WTC11 (cell line): Measurements from ENCODE around the gene NCKAP5. TPM values are rescaled to one million over a fixed set of nuclear protein-coding genes. Genes with fewer than 3 reads are reported as not detected.

ENCODE experiments used
- ATAC-seq: fragments of 200-7000 bp; cut with Tn5 transposase; 2 replicates; pipeline ENCODE4 v1.10.0; 2021; ENCODE audit warnings: mild to moderate bottlenecking, moderate library complexity
- CTCF ChIA-PET: fragments of 300-600 bp; sonication (Branson Sonifier 250); formaldehyde crosslinking; loops from one replicate; lab custom pipeline; 2021; ENCODE audit warnings: antibody characterized with exemption; lab: Charles Lee
- POLR2A ChIA-PET: fragments of 350-600 bp; sonication (Branson Sonifier 250); formaldehyde crosslinking; loops from one replicate; lab custom pipeline; 2021; ENCODE audit warnings: antibody characterized with exemption; lab: Charles Lee
- DNase-seq: peaks from one replicate; pipeline ENCODE4 v3.0.0; 2021; ENCODE audit warnings: low spot score
- H3K27ac Mint-ChIP-seq: 2 replicates; pipeline ENCODE4 v1.8.0; 2021; ENCODE audit warnings: mixed read lengths
- H3K27me3 Mint-ChIP-seq: 2 replicates; pipeline ENCODE4 v1.8.0; 2021; ENCODE audit warnings: low read depth, mild to moderate bottlenecking, moderate library complexity, mixed read lengths
- H3K36me3 Mint-ChIP-seq: 2 replicates; pipeline ENCODE4 v1.8.0; 2021; ENCODE audit warnings: mixed read lengths
- H3K4me1 Mint-ChIP-seq: 2 replicates; pipeline ENCODE4 v1.8.0; 2022; ENCODE audit warnings: mixed read lengths
- H3K4me3 Mint-ChIP-seq: 2 replicates; pipeline ENCODE4 v1.8.0; 2021; ENCODE audit warnings: mild to moderate bottlenecking, moderate library complexity, mixed read lengths
- H3K9me3 Mint-ChIP-seq: 2 replicates; pipeline ENCODE4 v1.8.0; 2021; ENCODE audit warnings: mixed read lengths
- ATF6 ChIP-seq: sonication (generic); formaldehyde crosslinking; IDR thresholded peaks from 2 replicates; pipeline ENCODE4 v1.8.1; 2023; ENCODE audit warnings: mild to moderate bottlenecking, missing genetic modification reagents
- CREM ChIP-seq: sonication (generic); formaldehyde crosslinking; IDR thresholded peaks from 2 replicates; pipeline ENCODE4 v1.8.1; 2022; ENCODE audit warnings: mild to moderate bottlenecking, missing genetic modification reagents, moderate library complexity
- CTCF ChIP-seq: fragments of 200-600 bp; IDR thresholded peaks from 2 replicates; pipeline ENCODE4 v1.8.0; 2022; ENCODE audit warnings: antibody characterized with exemption
- ELF4 ChIP-seq: sonication (generic); formaldehyde crosslinking; IDR thresholded peaks from 2 replicates; pipeline ENCODE4 v1.8.1; 2022; ENCODE audit warnings: low read depth, mild to moderate bottlenecking, moderate library complexity, missing genetic modification reagents
- ERG ChIP-seq: fragments of 250-450 bp; sonication (Bioruptor Pico); IDR thresholded peaks from 2 replicates; pipeline ENCODE4 v1.8.0; 2021; ENCODE audit warnings: mild to moderate bottlenecking
- FOXJ3 ChIP-seq: sonication (generic); formaldehyde crosslinking; IDR thresholded peaks from 2 replicates; pipeline ENCODE4 v1.9.0; 2021; ENCODE audit warnings: missing genetic modification reagents, mild to moderate bottlenecking, borderline replicate concordance
- FOXK1 ChIP-seq: sonication (generic); formaldehyde crosslinking; IDR thresholded peaks from 2 replicates; pipeline ENCODE4 v1.8.0; 2022; ENCODE audit warnings: mild to moderate bottlenecking, moderate library complexity, missing genetic modification reagents
- GRHL2 ChIP-seq: fragments of 250-450 bp; sonication (Bioruptor Pico); IDR thresholded peaks from 2 replicates; pipeline ENCODE4 v1.8.0; 2022; ENCODE audit warnings: mild to moderate bottlenecking, moderate library complexity; ENCODE audit not compliant: insufficient replicate concordance, severe bottlenecking
- IRF1 ChIP-seq: sonication (generic); formaldehyde crosslinking; IDR thresholded peaks from 2 replicates; pipeline ENCODE4 v1.8.0; 2023; ENCODE audit warnings: missing genetic modification reagents
- JAZF1 ChIP-seq: fragments of 250-450 bp; sonication (Bioruptor Pico); IDR thresholded peaks from 2 replicates; pipeline ENCODE4 v1.9.0; 2021; ENCODE audit warnings: moderate library complexity, mild to moderate bottlenecking, inconsistent platforms
- JUN ChIP-seq: sonication (generic); formaldehyde crosslinking; IDR thresholded peaks from 2 replicates; pipeline ENCODE4 v1.8.0; 2023; ENCODE audit warnings: mild to moderate bottlenecking, missing genetic modification reagents
- MAX ChIP-seq: sonication (generic); formaldehyde crosslinking; IDR thresholded peaks from 2 replicates; pipeline ENCODE4 v1.8.0; 2022; ENCODE audit warnings: mild to moderate bottlenecking, missing genetic modification reagents
- MYBL2 ChIP-seq: sonication (generic); formaldehyde crosslinking; IDR thresholded peaks from 2 replicates; pipeline ENCODE4 v1.8.1; 2023; ENCODE audit warnings: mild to moderate bottlenecking, moderate library complexity, missing genetic modification reagents
- NFYB ChIP-seq: sonication (generic); formaldehyde crosslinking; conservative IDR thresholded peaks from 2 replicates; pipeline ENCODE4 v1.8.0; 2022; ENCODE audit warnings: low read depth, missing genetic modification reagents
- NR2C2 ChIP-seq: sonication (generic); formaldehyde crosslinking; IDR thresholded peaks from 2 replicates; pipeline ENCODE4 v1.8.0; 2022; ENCODE audit warnings: mild to moderate bottlenecking, missing genetic modification reagents
- PRDM15 ChIP-seq: sonication (generic); formaldehyde crosslinking; IDR thresholded peaks from 2 replicates; pipeline ENCODE4 v1.8.0; 2022; ENCODE audit warnings: missing genetic modification reagents
- PRRX2 ChIP-seq: fragments of 250-450 bp; sonication (Bioruptor Pico); IDR thresholded peaks from 2 replicates; pipeline ENCODE4 v1.8.0; 2021; ENCODE audit warnings: mild to moderate bottlenecking
- RELA ChIP-seq: sonication (generic); formaldehyde crosslinking; IDR thresholded peaks from 2 replicates; pipeline ENCODE4 v1.8.1; 2022; ENCODE audit warnings: missing genetic modification reagents, mild to moderate bottlenecking, borderline replicate concordance
- TCF7 ChIP-seq: sonication (generic); formaldehyde crosslinking; IDR thresholded peaks from 2 replicates; pipeline ENCODE4 v1.8.0; 2022; ENCODE audit warnings: mild to moderate bottlenecking, low read depth, missing genetic modification reagents, moderate library complexity
- ZNF263 ChIP-seq: sonication (generic); formaldehyde crosslinking; IDR thresholded peaks from 2 replicates; pipeline ENCODE4 v1.8.1; 2022; ENCODE audit warnings: low read depth, mild to moderate bottlenecking, moderate library complexity, missing genetic modification reagents
- ZNF512 ChIP-seq: sonication (generic); formaldehyde crosslinking; IDR thresholded peaks from 2 replicates; pipeline ENCODE4 v1.8.1; 2022; ENCODE audit warnings: missing genetic modification reagents, borderline replicate concordance
- total RNA-seq: library from RNA; stranded (reverse); gene quantifications from 3 replicates; pipeline ENCODE4 v1.2.3, GENCODE V29; 2021

Gene NCKAP5
- total RNA-seq, 1 experiment from 2014 or later, result 0.55 TPM

GRCh38 chr2:133447303-133447702, 121.0 kb downstream of the NCKAP5 start:
- no peaks in the 10 kb centered on the region; the same call in 1 of the 2 replicates for H3K27me3 Mint-ChIP-seq
- DNase-seq (no peak), ATAC-seq (no peak)
- H3K27ac Mint-ChIP-seq, result no peak overlapping the region
- H3K4me3 Mint-ChIP-seq, result no peak overlapping the region
- H3K9me3 Mint-ChIP-seq, result no peaks in the 10 kb centered on the region
- H3K36me3 Mint-ChIP-seq, result no peaks in the 10 kb centered on the region
- CTCF ChIA-PET, result no interaction called here
- TF ChIP-seq ZNF512 (CRISPR knock-in tag) (peak; percentile 23; the same call in 1 of the 2 replicates), CREM (CRISPR knock-in tag) (no peak)
- H3K4me1 Mint-ChIP-seq, result no peaks in the 10 kb centered on the region
- POLR2A ChIA-PET, result no interaction called here

GRCh38 chr2:133444465-133444864, 123.8 kb downstream of the NCKAP5 start:
- no peak for DNase-seq
- Mint-ChIP-seq H3K27me3 (no peaks in the 10 kb centered on the region; the same call in 1 of the 2 replicates), H3K36me3 (no peaks in the 10 kb centered on the region), H3K4me1 (peaks cover 3% of the 10 kb centered on the region; the same call in 1 of the 2 replicates), H3K9me3 (no peaks in the 10 kb centered on the region), H3K4me3 (no peak overlapping the region), H3K27ac (no peak overlapping the region)
- no peak for ATAC-seq
- ChIA-PET CTCF (no interaction called here), POLR2A (no interaction called here)
- TF ChIP-seq ATF6 (CRISPR knock-in tag) (no peak), GRHL2 (CRISPR knock-in tag) (no peak), NR2C2 (no peak), FOXK1 (CRISPR knock-in tag) (no peak), MYBL2 (CRISPR knock-in tag) (no peak), NFYB (CRISPR knock-in tag) (no peak), RELA (CRISPR knock-in tag) (no peak), JAZF1 (CRISPR knock-in tag) (no peak), IRF1 (CRISPR knock-in tag) (no peak), ERG (CRISPR knock-in tag) (no peak), CTCF (no peak), ELF4 (no peak), MAX (CRISPR knock-in tag) (no peak), TCF7 (CRISPR knock-in tag) (no peak), FOXJ3 (no peak), ZNF263 (CRISPR knock-in tag) (no peak), PRDM15 (CRISPR knock-in tag) (no peak), PRRX2 (CRISPR knock-in tag) (no peak), JUN (CRISPR knock-in tag) (no peak)
